GM18508 (cell line): ENCODE results near the gene INPP4B.
"Not testable (repeated sequence)": the region's sequence is repeated elsewhere in the genome, so short reads cannot be mapped to it uniquely, and the experiment has no call there.

Experiments
- ATAC-seq: cut with Tn5 transposase; IDR thresholded peaks from one replicate; pipeline ENCODE4 v1.9.1; 2021; ENCODE audit warnings: moderate number of reproducible peaks; ENCODE audit not compliant: insufficient read depth, unreplicated experiment

INPP4B gene

GRCh38 chr4:142826503-142827241, 19.4 kb downstream of the INPP4B start:
- no peak for ATAC-seq

- ATAC-seq = no peak
These were observed 21.7 kb downstream of the INPP4B start for GRCh38 chr4:142824368-142824767.

GRCh38 chr4:142823796-142824195, 22.3 kb downstream of the INPP4B start:
- ATAC-seq = no peak

GRCh38 chr4:142818476-142818875, 27.6 kb downstream of the INPP4B start:
- ATAC-seq = no peak

- ATAC-seq = no peak
These were observed 28.1 kb downstream of the INPP4B start for GRCh38 chr4:142818031-142818430.

- ATAC-seq = no peak
These were observed 28.7 kb downstream of the INPP4B start for GRCh38 chr4:142817442-142817841.

GRCh38 chr4:142815834-142816233, 30.3 kb downstream of the INPP4B start:
- ATAC-seq = no peak

- ATAC-seq = no peak
These were observed 32.7 kb downstream of the INPP4B start for GRCh38 chr4:142813388-142813787.

GRCh38 chr4:142812091-142812490, 34.0 kb downstream of the INPP4B start:
- ATAC-seq = no peak

- ATAC-seq = no peak
These were observed 35.1 kb downstream of the INPP4B start for GRCh38 chr4:142811034-142811433.

GRCh38 chr4:142809559-142809958, 36.5 kb downstream of the INPP4B start:
- no peak for ATAC-seq

GRCh38 chr4:142803879-142804278, 42.2 kb downstream of the INPP4B start:
- not testable (repeated sequence) for ATAC-seq

GRCh38 chr4:142801966-142802365, 44.1 kb downstream of the INPP4B start:
- no peak for ATAC-seq

GRCh38 chr4:142781114-142781513, 65.0 kb downstream of the INPP4B start:
- no peak for ATAC-seq

GRCh38 chr4:142778900-142779299, 67.2 kb downstream of the INPP4B start:
- no peak for ATAC-seq

GRCh38 chr4:142778430-142778829, 67.7 kb downstream of the INPP4B start:
- no peak for ATAC-seq

- no peak for ATAC-seq
These were observed 68.9 kb downstream of the INPP4B start for GRCh38 chr4:142777045-142777743.

GRCh38 chr4:142776026-142776425, 70.1 kb downstream of the INPP4B start:
- ATAC-seq = no peak

- ATAC-seq = no peak
These were observed 72.6 kb downstream of the INPP4B start for GRCh38 chr4:142773505-142773904.

GRCh38 chr4:142762280-142762679, 83.8 kb downstream of the INPP4B start:
- no peak for ATAC-seq

GRCh38 chr4:142752202-142752786, 93.8 kb downstream of the INPP4B start:
- ATAC-seq = no peak
